GM19468 (cell line): ENCODE results near the gene OR4D2.

Source experiments
- ATAC-seq: cut with Tn5 transposase; IDR thresholded peaks from one replicate; pipeline ENCODE4 v1.9.1; 2021; ENCODE audit warnings: mild to moderate bottlenecking, moderate library complexity, moderate number of reproducible peaks; ENCODE audit not compliant: unreplicated experiment; ENCODE audit errors: extremely low read depth

The OR4D2 gene

GRCh38 chr17:58205936-58206335 lies 39.2 kb downstream of the OR4D2 start:
- no peak for ATAC-seq

DNA sequence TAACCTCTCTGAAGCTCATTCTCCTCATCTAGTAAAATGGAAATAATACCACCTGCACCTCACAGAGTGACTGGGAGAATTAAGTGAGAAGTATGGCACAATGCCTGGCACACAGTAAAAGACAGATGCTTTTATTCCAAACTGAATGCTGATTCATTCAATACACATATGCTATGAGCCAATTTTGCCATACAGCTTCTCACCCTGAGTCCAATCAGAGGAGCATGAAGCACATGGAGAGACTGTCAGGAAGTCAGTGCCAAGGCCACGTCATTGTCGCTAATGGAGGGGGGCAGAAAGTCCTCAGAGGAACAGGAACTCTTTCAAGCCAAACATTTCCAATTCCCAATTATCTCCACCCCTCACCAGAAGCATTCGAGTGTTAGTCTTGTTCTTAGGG lies 40.7 kb downstream of the OR4D2 start:
- ATAC-seq: no peak

DNA sequence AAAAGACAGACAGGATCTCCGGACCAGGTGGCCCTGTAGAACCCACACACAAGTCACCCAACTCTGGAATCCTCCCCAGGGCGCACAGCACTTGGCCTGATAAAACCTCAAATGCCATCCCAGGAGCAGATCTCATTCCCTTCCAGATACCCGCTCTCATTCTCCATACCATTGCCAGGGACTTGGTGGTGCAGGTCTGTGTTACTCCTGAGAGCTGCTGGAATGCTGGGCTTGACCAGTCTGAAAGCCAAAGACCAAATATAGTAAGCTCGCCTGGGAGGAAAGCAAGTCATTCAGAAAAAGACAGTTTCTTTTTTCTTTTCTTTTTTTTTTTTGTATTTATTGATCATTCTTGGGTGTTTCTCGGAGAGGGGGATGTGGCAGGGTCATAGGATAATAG lies 41.6 kb downstream of the OR4D2 start:
- ATAC-seq: no peak

DNA sequence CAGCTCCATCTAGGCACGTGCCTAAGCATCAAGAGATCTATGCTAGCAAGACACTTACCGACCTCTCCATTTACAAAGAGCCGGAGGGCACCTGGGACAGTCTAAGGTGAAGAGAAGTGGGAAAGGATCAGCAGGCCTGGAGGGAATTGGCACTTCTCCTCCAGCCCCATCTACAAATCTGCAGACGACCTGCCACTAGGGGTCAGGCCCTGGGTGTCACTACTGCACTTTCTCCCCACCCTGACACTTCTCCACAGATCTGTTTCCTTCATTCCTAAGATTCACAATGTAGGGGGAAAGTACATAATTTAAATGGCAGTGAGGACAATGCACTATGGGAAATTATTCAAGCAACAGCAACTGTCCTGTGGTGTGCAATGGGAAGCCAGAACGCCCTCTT lies 44.1 kb downstream of the OR4D2 start:
- no peak for ATAC-seq

DNA sequence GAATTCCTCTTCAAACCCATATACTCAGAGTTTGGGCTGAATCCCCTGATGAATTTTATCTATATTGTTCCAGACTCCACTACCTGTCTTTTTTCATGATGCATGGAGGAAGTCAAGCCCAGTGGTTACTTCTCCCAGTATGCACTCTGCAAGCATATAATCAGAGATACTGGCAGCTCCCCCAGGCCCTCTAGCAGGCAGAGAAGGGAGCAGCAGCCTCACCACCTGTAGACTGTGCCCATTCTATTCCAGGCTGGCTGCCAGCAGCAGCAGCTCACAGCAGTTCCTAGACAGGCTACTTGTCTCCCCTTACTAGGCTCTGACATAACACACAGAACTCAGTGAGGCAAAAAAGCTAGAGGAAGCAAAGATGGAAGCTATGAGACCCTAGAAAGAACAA lies 48.9 kb downstream of the OR4D2 start:
- no peak for ATAC-seq

- ATAC-seq: no peak
Observed at GRCh38 chr17:58217766-58218165, 51.0 kb downstream of the OR4D2 start.

- ATAC-seq: peak; percentile 88
Observed at GRCh38 chr17:58219007-58219788, 52.4 kb downstream of the OR4D2 start, which contains the start of gene MKS1. Gene MKS1 (minus strand): TSS chr17:58219255. CDS start chr17:58219230, 25 bp downstream.

DNA sequence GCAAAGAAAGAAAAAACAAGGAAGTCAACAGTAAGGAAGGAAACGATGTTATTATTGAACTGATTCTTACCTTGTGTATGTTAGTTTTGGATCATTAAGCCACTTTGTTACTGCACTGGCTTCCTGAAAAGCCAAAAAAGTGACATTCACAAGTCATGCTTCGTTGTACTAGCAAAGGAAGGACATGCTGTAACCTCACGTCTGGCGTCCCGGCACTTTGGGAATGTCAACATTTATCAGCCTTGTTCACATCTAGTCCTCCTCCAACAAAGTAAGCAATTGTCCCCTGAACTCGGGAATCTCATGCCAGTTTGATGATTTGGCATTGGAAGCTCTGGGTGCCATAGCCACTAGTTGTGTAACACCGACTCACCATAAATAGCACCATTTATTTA lies 53.0 kb downstream of the OR4D2 start:
- ATAC-seq: no peak
